Pancreas (tissue), 10 donors: ENCODE results near the gene AP4S1. TPM values are rescaled to one million over a fixed set of nuclear protein-coding genes. Genes with fewer than 3 reads are reported as not detected.

ENCODE experiments used
- ATAC-seq, 4 donors: fragments of 200-7000 bp; cut with Tn5 transposase; one replicate each; pipeline versions ENCODE4 v1.8.0 to v1.9.1; 2020; ENCODE audit warnings: mild to moderate bottlenecking in 4 of 4, moderate library complexity in 4 of 4
- DNase-seq, 6 donors: peaks; one replicate each; pipeline ENCODE4 v3.0.0-alpha.2; 2020
- FAIRE-seq: peaks from 2 replicates; lab custom pipeline; 2012; peaks lifted over from hg19 to GRCh38; lab: Jason Lieb, UNC
- H3K27ac ChIP-seq, 4 donors: fragments of 200-600 bp; sonication (generic); 1 replicate in 3 of 4; 2 replicates in 1 of 4; pipeline versions ENCODE4 v1.5.0 to v1.8.0; 2020
- H3K27me3 ChIP-seq, 4 donors: fragments of 200-600 bp; one replicate each; pipeline ENCODE4 v1.8.0; 2021
- H3K36me3 ChIP-seq, 3 donors: fragments of 200-600 bp; sonication (generic) in 1 of 3; one replicate each; pipeline versions ENCODE4 v1.5.0 to v1.8.0; 2020 to 2021
- H3K4me1 ChIP-seq, 3 donors: fragments of 200-600 bp; one replicate each; pipeline ENCODE4 v1.8.0; 2021
- H3K4me3 ChIP-seq, 4 donors: fragments of 200-600 bp; sonication (generic) in 2 of 4; one replicate each; pipeline versions ENCODE4 v1.5.0 to v1.8.0; 2020 to 2021
- H3K9me3 ChIP-seq, 4 donors: fragments of 200-600 bp; one replicate each; pipeline ENCODE4 v1.8.0; 2021
- WGBS, 2 donors: extraction: QIAGEN DNeasy Blood & Tissue Kit; methylation state at CpG; one replicate each; pipeline ENCODE4 v1.1.7; 2013; 5-methylcytosine and 5-hydroxymethylcytosine counted together
- intact Hi-C, 3 donors: fragments of 100-400 bp; cut with DNase I; formaldehyde crosslinking; loops; one replicate each; pipeline versions ENCODE4 v1.11.1 to v1.14.2; 2022
- polyA plus RNA-seq, 2 donors: library from polyadenylated mRNA; stranded (reverse); fragments of 200-250 nt; gene quantifications; one replicate each; pipeline ENCODE4 v1.2.3, GENCODE V29; 2013
- total RNA-seq, 6 donors: library from RNA; stranded (reverse); fragmentation: NEBNext Ultra II Directional in 4 of 6; extraction: Animal tissue kit (Norgen Biotek cat#: 25700) in 4 of 6; gene quantifications; one replicate each; pipeline versions ENCODE4 v1.2.1 to v1.2.4, GENCODE V29; 2021 to 2023
- TF ChIP-seq, protein P1 (sequence below), 4 donors: fragments of 200-600 bp; sonication (generic) in 3 of 4; IDR thresholded peaks; one replicate each; pipeline versions ENCODE4 v1.5.0 to v1.8.0; 2021; ENCODE audit warnings: antibody characterized with exemption in 4 of 4
- donor health status: healthy with polysubstance abuse.
- donor health status: DM: no; HTN: no; CAD: no; lungs with moderate emphysema.
- donor health status: DM: no; HTN: no; CAD: no.
- donor health status: control.
- donor health status: control.
- donor health status: Bipolar disorder and iron deficiency.
- donor health status: DM: yes; HTN: yes; CAD: no.
- donor health status: DM: no; HTN: no; CAD: no.
- donor health status: DM: no; HTN: no; CAD: no.
- donor health status: DM: yes; HTN: yes; CAD: no.

The AP4S1 gene
- total and polyA plus RNA-seq, 8 donors: 2.8 to 5.6 (median 4.4) TPM

DNA sequence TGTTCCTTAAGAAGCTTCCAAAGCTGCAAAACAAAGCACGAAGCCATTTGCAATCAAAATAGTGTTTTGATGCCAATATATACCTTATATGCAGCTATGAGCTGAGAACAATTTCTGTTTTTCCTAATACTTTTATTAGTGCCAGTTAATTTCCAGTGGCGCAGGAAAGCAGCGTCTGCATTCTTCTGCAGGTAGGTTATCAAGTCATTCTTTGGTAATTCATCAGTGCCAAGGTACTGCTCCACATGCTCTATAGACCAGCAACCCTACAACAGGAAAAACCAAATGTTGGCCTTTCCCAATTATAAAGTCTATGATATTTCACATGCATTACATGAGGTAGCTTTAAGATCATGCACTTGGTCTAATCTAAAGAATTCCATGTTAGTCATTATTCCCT, 88.3 kb downstream of the AP4S1 start:
- ATAC-seq: no peak
- intact Hi-C loops: no loop called here
- Histone ChIP-seq H3K4me3 (no peak overlapping the region), H3K27me3 (no peaks in the 10 kb centered on the region), H3K9me3 (no peaks in the 10 kb centered on the region), H3K4me1 (no peaks in the 10 kb centered on the region), H3K27ac (no peak overlapping the region), H3K36me3 (peaks cover 5 to 88% (median 46%) of the 10 kb centered on the region in 3 donors)
- FAIRE-seq: no peak
- no peak for DNase-seq
- TF ChIP-seq, protein P1, sequence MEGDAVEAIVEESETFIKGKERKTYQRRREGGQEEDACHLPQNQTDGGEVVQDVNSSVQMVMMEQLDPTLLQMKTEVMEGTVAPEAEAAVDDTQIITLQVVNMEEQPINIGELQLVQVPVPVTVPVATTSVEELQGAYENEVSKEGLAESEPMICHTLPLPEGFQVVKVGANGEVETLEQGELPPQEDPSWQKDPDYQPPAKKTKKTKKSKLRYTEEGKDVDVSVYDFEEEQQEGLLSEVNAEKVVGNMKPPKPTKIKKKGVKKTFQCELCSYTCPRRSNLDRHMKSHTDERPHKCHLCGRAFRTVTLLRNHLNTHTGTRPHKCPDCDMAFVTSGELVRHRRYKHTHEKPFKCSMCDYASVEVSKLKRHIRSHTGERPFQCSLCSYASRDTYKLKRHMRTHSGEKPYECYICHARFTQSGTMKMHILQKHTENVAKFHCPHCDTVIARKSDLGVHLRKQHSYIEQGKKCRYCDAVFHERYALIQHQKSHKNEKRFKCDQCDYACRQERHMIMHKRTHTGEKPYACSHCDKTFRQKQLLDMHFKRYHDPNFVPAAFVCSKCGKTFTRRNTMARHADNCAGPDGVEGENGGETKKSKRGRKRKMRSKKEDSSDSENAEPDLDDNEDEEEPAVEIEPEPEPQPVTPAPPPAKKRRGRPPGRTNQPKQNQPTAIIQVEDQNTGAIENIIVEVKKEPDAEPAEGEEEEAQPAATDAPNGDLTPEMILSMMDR (IDR thresholded peaks at IDR 0.05): no peak
- 89 to 91% methylated on average over 3 of the region's 3 CpGs for WGBS, 2 donors

- TF ChIP-seq, protein P1 (IDR thresholded peaks at IDR 0.05): no peak
- no peak for FAIRE-seq
- Histone ChIP-seq H3K36me3 (peaks cover 0 to 94% (median 35%) of the 10 kb centered on the region in 3 donors), H3K27ac (no peak overlapping the region), H3K4me1 (no peaks in the 10 kb centered on the region), H3K9me3 (no peaks in the 10 kb centered on the region), H3K27me3 (no peaks in the 10 kb centered on the region), H3K4me3 (no peak overlapping the region)
- 87 to 97% methylated on average over 3 of the region's 3 CpGs for WGBS, 2 donors
- no peak for DNase-seq
- no peak for ATAC-seq
- intact Hi-C loops: no loop called here
Observed at GRCh38 chr14:31118892-31119291, 93.4 kb downstream of the AP4S1 start.

GRCh38 chr14:31122098-31122611, 96.7 kb downstream of the AP4S1 start:
- Histone ChIP-seq H3K27ac (no peak overlapping the region), H3K36me3 (peaks cover 0 to 78% (median 27%) of the 10 kb centered on the region in 3 donors), H3K4me3 (no peak overlapping the region), H3K4me1 (no peaks in the 10 kb centered on the region), H3K27me3 (no peaks in the 10 kb centered on the region), H3K9me3 (no peaks in the 10 kb centered on the region)
- TF ChIP-seq, protein P1 (IDR thresholded peaks at IDR 0.05): no peak
- DNase-seq (no peak), FAIRE-seq (no peak), ATAC-seq (no peak)
- intact Hi-C loops: no loop called here
- 85 to 88% methylated on average over 8 of the region's 8 CpGs for WGBS, 2 donors

DNA sequence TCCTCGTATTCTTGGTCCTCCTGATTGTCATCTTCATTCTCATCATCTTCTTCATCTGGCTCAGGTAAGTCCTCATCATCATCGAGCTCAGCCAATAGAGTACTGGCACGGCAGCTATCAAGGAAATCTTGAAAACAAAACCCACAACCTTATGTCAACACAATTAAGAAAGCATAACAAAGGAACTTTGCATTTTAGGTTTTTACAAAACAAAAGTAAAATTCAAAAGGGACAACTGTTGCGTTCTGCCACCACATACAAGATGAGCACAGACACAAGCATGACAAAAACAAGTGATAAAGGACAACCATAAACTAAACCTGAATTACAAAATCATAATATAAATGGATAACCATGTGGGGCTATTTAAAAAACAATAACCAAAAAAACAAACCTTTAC, 97.5 kb downstream of the AP4S1 start:
- ATAC-seq: no peak
- Histone ChIP-seq H3K9me3 (no peaks in the 10 kb centered on the region), H3K36me3 (peaks cover 0 to 80% (median 27%) of the 10 kb centered on the region in 3 donors), H3K27ac (no peak overlapping the region), H3K4me1 (no peaks in the 10 kb centered on the region), H3K4me3 (no peak overlapping the region), H3K27me3 (no peaks in the 10 kb centered on the region)
- DNase-seq: no peak
- TF ChIP-seq, protein P1 (IDR thresholded peaks at IDR 0.05): no peak
- intact Hi-C loops: no loop called here
- FAIRE-seq: no peak
- WGBS, 2 donors: 85 to 87% methylated on average over 4 of the region's 4 CpGs

- FAIRE-seq (no peak), DNase-seq (no peak), ATAC-seq (no peak)
- H3K9me3 ChIP-seq: no peaks in the 10 kb centered on the region
- H3K4me3 ChIP-seq: no peak overlapping the region
- intact Hi-C loops: no loop called here
- H3K27me3 ChIP-seq: no peaks in the 10 kb centered on the region
- H3K4me1 ChIP-seq: no peaks in the 10 kb centered on the region
- TF ChIP-seq, protein P1 (IDR thresholded peaks at IDR 0.05): no peak
- peaks cover 0 to 74% (median 30%) of the 10 kb centered on the region in 3 donors for H3K36me3 ChIP-seq
- 95 to 99% methylated on average over 3 of the region's 3 CpGs for WGBS, 2 donors
- no peak overlapping the region for H3K27ac ChIP-seq
Observed at GRCh38 chr14:31124197-31124596, 98.7 kb downstream of the AP4S1 start.
